Activated naive CD4-positive, alpha-beta T cell treated with anti-CD3 and anti-CD28 coated beads, Interleukin-2, amount 50 U/mL, for 72 hours (primary cell): ENCODE results near the gene AMBRA1. TPM values are rescaled to one million over a fixed set of nuclear protein-coding genes. Genes with fewer than 3 reads are reported as not detected.

Experiments
- ATAC-seq, 2 donors: fragments of 150-1000 bp; cut with Tn5 transposase; 2 replicates each; pipeline ENCODE4 v1.10.0; 2021; ENCODE audit warnings: mild to moderate bottlenecking in 2 of 2, moderate library complexity in 2 of 2
- DNase-seq, 2 donors: peaks; one replicate each; pipeline ENCODE4 v3.0.0; 2021 to 2022; ENCODE audit warnings: low spot score in 2 of 2
- H3K27ac Mint-ChIP-seq, 2 donors: one replicate each; pipeline ENCODE4 v1.8.0; 2022; ENCODE audit warnings: mild to moderate bottlenecking in 2 of 2, mixed read lengths in 2 of 2
- H3K36me3 Mint-ChIP-seq, 2 donors: one replicate each; pipeline ENCODE4 v1.8.0; 2022; ENCODE audit warnings: mixed read lengths in 2 of 2
- H3K9me3 Mint-ChIP-seq, 2 donors: one replicate each; pipeline ENCODE4 v1.8.0; 2022; ENCODE audit warnings: mixed read lengths in 2 of 2
- total RNA-seq, 2 donors: library from RNA; stranded (reverse); gene quantifications; one replicate each; pipeline ENCODE4 v1.2.3, GENCODE V29; 2022

Gene AMBRA1
- total RNA-seq, 2 donors from 2014 or later = 20.9 to 28.5 TPM

GRCh38 chr11:46480909-46481308 is 112.9 kb downstream of the AMBRA1 start:
- ATAC-seq = no peak

GRCh38 chr11:46480166-46480726 is 113.6 kb downstream of the AMBRA1 start:
- Mint-ChIP-seq H3K27ac (peak overlapping the region in 1 of 2 donors; percentile 67), H3K9me3 (no peaks in the 10 kb centered on the region), H3K36me3 (peaks cover 0 to 6% of the 10 kb centered on the region in 2 donors)
- DNase-seq (no peak), ATAC-seq (no peak)

More at GRCh38 chr11:46480909-46481308, 112.9 kb downstream of the AMBRA1 start:
- Mint-ChIP-seq H3K36me3 (peaks cover 0 to 6% of the 10 kb centered on the region in 2 donors), H3K9me3 (no peaks in the 10 kb centered on the region), H3K27ac (no peak overlapping the region)
- DNase-seq = no peak

- ATAC-seq (no peak), DNase-seq (no peak)
- Mint-ChIP-seq H3K9me3 (no peaks in the 10 kb centered on the region), H3K36me3 (peaks cover 0 to 6% of the 10 kb centered on the region in 2 donors), H3K27ac (no peak overlapping the region)
These were observed 114.2 kb downstream of the AMBRA1 start for GRCh38 chr11:46479601-46480000.

DNA sequence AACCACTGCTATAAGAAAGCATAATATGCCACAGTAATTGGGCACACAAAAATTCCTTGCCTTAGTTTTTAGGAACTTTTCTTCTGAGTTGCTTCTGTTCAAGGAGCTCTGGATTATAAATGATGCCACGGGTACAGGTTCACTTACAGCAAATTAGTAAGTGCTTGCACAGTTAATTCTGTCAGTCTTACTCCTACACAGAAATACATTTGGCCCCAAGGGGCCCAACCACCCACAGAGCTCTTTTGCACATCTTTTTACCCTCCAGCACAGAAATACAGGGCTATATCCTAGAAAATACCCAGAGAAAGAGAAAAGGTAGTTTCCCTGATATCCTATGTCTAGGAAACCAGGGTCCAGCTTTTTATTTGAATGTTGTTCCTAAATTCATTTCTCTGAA is 115.6 kb downstream of the AMBRA1 start:
- ATAC-seq = no peak
- Mint-ChIP-seq H3K36me3 (peaks cover 0 to 2% of the 10 kb centered on the region in 2 donors), H3K9me3 (no peaks in the 10 kb centered on the region), H3K27ac (no peak overlapping the region)
- no peak for DNase-seq

DNA sequence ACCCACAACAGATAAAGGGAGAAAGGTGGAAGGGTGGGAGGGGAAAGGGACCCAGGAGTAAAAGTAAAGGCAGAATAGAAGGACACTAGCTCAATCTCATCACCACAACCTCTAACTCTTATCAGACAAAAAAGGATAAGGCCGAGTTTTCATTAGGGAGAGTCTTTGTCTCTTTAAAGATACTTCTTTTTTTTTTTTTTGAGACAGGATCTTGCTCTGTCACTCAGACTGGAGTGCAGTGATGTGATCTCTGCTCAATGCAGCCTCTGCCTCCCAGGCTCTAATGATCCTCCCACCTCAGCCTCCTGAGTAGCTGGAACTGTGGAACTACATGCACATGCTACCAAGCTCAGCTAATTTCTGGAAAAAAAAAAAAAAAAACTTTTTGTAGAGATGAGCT is 116.7 kb downstream of the AMBRA1 start:
- Mint-ChIP-seq H3K27ac (no peak overlapping the region), H3K36me3 (no peaks in the 10 kb centered on the region), H3K9me3 (no peaks in the 10 kb centered on the region)
- no peak for ATAC-seq
- no peak for DNase-seq

GRCh38 chr11:46475926-46476545 is 117.8 kb downstream of the AMBRA1 start:
- no peak for DNase-seq
- Mint-ChIP-seq H3K9me3 (no peaks in the 10 kb centered on the region), H3K27ac (peak overlapping the region in 1 of 2 donors; percentile 8), H3K36me3 (no peaks in the 10 kb centered on the region)
- ATAC-seq = peak in 1 of 2 donors; percentile 58

- DNase-seq (no peak), ATAC-seq (peak in 1 of 2 donors; percentile 55)
- Mint-ChIP-seq H3K36me3 (no peaks in the 10 kb centered on the region), H3K27ac (no peak overlapping the region), H3K9me3 (no peaks in the 10 kb centered on the region)
These were observed 118.5 kb downstream of the AMBRA1 start for GRCh38 chr11:46475051-46475925.

GRCh38 chr11:46472662-46472994 is 121.2 kb downstream of the AMBRA1 start:
- ATAC-seq (no peak), DNase-seq (no peak)
- Mint-ChIP-seq H3K9me3 (no peaks in the 10 kb centered on the region), H3K36me3 (no peaks in the 10 kb centered on the region), H3K27ac (no peak overlapping the region)

DNA sequence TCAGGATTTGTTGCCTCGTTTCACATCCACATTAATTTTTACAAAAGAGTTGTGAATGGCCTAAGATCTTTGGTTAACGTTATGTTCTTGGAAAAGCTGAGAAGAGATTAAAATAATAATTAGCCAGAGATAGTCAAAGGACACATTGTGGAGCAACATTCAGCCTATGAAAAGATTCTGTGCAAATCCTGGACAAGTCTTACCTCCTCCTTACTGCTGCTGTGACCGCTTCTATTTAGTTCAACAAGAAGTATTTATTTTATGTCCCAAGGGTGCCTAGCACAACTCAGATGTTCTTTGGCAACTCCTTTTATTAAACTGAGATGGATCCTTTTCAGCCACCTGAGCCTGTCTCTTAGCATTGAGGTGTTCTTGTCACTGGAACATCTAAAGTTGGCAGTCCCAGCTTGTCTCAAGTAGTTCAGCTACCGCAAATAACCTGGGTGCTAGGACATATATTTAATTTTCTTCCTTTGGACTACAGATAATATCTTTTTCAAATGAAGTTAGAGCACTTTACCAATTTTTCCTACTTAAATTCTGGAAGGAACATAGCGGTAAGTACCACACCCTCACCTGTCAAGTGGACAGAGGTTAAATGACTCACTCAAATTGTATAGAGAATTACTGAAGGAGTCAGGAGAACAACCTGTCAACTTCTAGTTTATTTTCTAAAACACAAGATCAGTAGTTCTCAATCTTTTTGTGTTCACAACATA is 121.7 kb downstream of the AMBRA1 start:
- Mint-ChIP-seq H3K36me3 (no peaks in the 10 kb centered on the region), H3K27ac (no peak overlapping the region), H3K9me3 (no peaks in the 10 kb centered on the region)
- ATAC-seq (no peak), DNase-seq (no peak)

- no peak for DNase-seq
- no peaks in the 10 kb centered on the region for H3K9me3 Mint-ChIP-seq
- H3K36me3 Mint-ChIP-seq = no peaks in the 10 kb centered on the region
- H3K27ac Mint-ChIP-seq = no peak overlapping the region
- no peak for ATAC-seq
These were observed 123.9 kb downstream of the AMBRA1 start for GRCh38 chr11:46469926-46470325.

- no peak for DNase-seq
- Mint-ChIP-seq H3K36me3 (no peaks in the 10 kb centered on the region), H3K9me3 (no peaks in the 10 kb centered on the region), H3K27ac (no peak overlapping the region)
- ATAC-seq = no peak
These were observed 128.1 kb downstream of the AMBRA1 start for GRCh38 chr11:46465683-46466082.

- ATAC-seq = no peak
- no peak for DNase-seq
- Mint-ChIP-seq H3K36me3 (no peaks in the 10 kb centered on the region), H3K27ac (no peak overlapping the region), H3K9me3 (no peaks in the 10 kb centered on the region)
These were observed 130.0 kb downstream of the AMBRA1 start for GRCh38 chr11:46463701-46464421.

DNA sequence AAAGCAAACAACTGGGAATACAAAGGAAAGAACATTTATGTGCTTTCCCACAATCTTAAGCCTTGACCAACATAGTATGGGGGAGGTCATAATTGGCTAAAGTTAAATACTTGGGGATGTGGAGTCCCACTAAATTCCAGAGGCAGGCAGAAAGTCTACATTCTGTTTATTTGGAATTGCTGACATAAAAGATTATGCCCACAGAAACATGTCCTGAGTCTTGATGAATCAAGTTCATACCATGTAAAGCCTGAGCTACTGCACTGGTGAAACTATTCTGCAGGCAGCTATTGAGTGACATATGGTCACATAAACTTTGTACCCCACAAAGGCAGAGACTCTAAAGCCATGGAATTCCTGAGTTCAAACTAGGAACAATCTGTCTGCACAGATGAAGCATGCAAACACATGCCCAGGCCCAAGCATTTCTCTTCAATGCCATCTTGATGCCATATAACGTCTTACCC is 132.3 kb downstream of the AMBRA1 start:
- no peak for ATAC-seq
- Mint-ChIP-seq H3K36me3 (no peaks in the 10 kb centered on the region), H3K27ac (no peak overlapping the region), H3K9me3 (no peaks in the 10 kb centered on the region)
- DNase-seq = no peak

- DNase-seq (no peak), ATAC-seq (no peak)
- Mint-ChIP-seq H3K36me3 (no peaks in the 10 kb centered on the region), H3K27ac (no peak overlapping the region), H3K9me3 (no peaks in the 10 kb centered on the region)
These were observed 135.3 kb downstream of the AMBRA1 start for GRCh38 chr11:46458491-46458890.

- Mint-ChIP-seq H3K27ac (no peak overlapping the region), H3K9me3 (no peaks in the 10 kb centered on the region), H3K36me3 (no peaks in the 10 kb centered on the region)
- DNase-seq (no peak), ATAC-seq (no peak)
These were observed 136.0 kb downstream of the AMBRA1 start for GRCh38 chr11:46457659-46458424.

- Mint-ChIP-seq H3K27ac (peak overlapping the region in 1 of 2 donors; percentile 41), H3K9me3 (no peaks in the 10 kb centered on the region)
- ATAC-seq = no peak
These were observed 136.8 kb downstream of the AMBRA1 start for GRCh38 chr11:46457021-46457420.

More at GRCh38 chr11:46457021-46457420, 136.8 kb downstream of the AMBRA1 start:
- DNase-seq = no peak
- no peaks in the 10 kb centered on the region for H3K36me3 Mint-ChIP-seq
